Measurements from ENCODE around the gene ACTN1.
"Not testable (repeated sequence)": the region's sequence is repeated elsewhere in the genome, so short reads cannot be mapped to it uniquely, and the experiment has no call there.

The ACTN1 gene

DNA sequence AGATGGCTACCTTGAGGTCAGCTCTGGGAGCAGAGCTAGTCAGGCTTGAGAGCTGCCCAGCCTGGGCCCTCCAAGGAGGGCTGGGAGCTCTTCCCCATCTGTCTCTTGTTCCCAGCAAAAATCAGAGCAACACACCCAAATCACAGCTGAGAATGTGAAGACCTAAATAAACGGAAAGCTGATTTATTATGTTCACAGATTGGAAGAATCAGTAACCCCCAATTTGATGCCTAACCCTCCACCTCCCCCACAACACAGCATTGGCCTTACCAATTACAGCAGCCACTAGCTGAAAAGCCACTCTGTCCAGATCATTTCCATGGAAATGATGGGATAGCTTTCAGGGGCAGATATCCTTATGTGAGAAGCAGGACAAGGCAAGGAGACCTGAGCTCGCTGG lies 7.1 kb upstream of the ACTN1 start:
- no peak for DNase-seq

DNA sequence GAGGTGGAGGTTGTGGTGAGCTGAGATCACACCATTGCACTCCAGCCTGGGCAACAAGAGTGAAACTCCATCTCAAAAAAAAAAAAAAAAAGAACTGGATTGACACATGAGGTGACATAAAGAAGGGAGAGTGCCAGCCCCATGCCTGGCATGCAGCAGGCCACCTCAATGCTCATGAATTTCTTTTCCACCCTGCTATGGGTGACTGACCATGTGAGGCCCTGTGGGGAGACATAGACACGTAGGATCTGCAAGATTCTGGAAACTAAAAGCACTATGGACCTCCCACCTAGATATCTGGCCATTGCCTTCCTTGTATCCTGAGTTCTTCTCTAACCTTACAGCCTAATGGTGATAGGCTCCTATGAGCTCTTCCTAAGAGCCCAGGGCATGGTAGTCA lies 5.6 kb upstream of the ACTN1 start:
- DNase-seq: no peak

- no peak for DNase-seq
Measured at GRCh38 chr14:68983191-68983590, 4.1 kb upstream of the ACTN1 start.

DNA sequence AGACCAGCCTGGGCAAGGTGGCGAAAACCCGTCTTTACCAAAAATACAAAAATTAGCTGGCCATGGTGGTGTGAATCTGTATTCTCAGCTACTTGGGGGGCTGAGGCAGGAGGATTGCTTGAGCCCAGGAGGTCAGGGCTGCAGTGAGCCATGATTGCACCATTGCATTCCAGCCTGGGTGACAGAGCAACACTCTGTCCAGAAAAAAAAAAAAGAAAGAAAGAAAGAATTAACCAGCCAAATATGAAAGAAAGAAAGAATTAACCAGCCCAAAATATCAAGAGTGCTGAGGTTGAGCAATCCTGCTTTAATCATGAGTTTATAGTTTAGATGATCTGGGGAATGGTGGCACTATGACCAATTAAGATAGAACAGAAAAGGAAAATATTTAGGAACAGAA lies 3.5 kb upstream of the ACTN1 start:
- DNase-seq: no peak

- no peak for DNase-seq
Measured at GRCh38 chr14:68981539-68981976, 2.5 kb upstream of the ACTN1 start.

GRCh38 chr14:68981139-68981538 lies 2.0 kb upstream of the ACTN1 start:
- DNase-seq: no peak

GRCh38 chr14:68979722-68980451 lies 785 bp upstream of the ACTN1 start:
- DNase-seq: no peak

DNA sequence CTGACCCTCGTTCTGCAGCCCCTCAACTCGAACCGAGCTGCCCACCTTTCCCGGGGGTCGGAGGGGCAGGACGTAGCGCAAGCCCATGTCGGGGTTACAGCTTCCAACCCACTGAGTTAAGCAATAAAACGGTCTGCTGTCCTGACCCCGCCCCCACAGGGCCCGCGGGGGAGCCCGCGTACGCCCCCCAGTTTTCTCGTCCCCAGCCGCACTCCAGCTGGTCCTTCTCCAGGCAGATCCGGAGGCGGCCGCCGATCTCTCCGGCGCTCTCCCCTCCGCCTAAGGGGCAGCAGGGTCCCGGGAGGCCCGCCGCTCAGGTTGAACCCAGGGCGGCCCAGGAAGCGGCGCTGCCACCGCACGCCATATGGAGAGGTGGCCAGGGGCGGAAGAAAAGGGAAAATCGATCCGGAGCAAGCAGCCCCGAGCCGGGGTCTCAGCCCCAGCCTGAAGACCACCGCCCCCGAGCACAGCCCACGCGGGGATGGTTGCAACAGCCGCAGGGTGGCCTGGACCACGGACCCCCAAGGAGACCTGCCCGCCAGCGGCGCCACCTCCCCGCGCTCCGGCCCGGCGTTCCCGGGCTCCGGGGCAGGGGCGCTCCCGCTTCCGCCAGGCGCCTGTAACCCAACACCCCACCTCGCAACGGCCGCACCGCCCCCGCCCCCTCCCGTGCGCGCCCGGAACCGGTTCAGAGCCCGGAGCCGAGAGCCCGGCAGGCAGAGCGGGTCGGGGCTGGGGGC lies 760 bp downstream of the ACTN1 start:
- DNase-seq: peak; percentile 27 to 48

DNA sequence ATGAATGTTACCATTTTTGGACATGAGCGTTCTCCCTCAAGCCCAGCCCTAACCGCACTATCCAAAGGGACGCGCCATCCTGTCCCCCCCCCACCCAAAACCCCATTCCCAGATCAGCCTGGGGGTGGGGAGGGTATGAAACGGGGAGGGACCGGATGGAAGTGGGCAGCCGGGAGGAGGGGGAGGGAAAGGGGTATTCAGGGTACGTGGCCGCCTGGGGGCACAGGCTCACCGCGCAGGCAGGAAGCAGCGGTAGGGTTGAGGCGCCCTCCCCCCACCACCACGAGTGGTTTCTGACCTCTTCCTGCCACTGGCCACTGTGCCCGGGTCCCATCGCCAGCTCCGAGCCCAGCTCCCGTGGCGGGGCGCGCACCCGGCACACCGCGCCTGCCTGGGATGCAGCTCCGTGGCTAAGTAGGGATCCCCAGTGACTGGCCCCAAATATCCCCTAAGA lies 1.4 kb downstream of the ACTN1 start:
- DNase-seq: peak; percentile 28 to 31

DNA sequence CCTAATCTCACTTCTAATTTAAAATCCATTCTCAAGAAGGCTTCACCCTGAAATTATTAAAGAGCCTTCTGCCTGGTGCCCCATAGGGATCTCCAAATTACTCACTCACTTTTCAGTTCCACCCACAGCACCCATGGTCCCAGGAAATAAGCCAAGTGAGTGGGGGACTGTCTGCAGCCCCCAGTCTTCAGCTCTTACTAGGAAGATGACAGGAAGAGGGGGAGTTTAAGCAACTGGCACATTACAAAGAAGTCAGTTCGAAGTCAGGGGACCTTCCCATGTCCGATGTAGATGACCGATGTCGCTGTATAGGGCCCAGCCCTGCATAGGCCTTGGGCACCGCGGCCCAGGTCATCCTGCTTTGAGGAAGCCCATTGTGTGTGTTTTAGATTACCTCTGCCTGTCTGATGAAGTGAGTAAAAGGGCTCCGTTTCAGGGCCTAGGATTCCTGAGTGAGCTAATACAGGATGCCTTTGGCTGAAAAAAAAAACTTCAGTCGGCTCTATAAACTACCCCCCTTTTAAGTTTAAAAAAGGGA lies 1.9 kb downstream of the ACTN1 start:
- peak in 1 of 2 experiments; percentile 49 for DNase-seq

GRCh38 chr14:68976160-68977067 lies 2.7 kb downstream of the ACTN1 start:
- DNase-seq: no peak

- no peak for DNase-seq
Measured at GRCh38 chr14:68975667-68976066, 3.4 kb downstream of the ACTN1 start.

DNA sequence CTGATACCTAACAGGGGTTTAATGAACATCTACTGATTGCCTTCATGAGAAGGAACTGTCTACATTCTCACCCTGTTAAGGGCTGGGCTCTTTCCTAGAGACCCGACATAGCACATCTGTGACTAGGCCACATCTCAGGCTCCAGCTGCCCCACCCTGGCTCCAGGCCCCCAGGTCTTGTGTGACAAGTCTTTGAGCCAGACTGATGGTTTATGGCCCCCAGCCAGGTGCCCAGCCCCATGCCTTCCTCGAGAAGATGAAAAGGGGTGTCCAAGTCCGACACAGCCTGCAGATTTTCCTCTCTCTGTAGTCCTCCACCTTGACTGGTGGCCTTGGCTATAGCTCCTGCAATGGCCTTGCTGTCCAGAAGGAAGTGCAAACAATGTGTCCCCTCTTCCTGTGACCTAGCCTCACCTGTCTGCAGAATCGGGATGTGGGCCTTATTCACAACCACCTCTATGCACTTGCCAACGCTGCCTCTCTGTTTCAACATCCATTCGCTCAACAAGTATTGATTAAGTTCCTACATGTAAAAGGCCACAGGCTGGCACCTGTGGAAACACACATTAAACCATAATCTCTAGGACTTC lies 4.2 kb downstream of the ACTN1 start:
- DNase-seq: no peak

- DNase-seq: no peak
Measured at GRCh38 chr14:68973639-68974038, 5.5 kb downstream of the ACTN1 start.

DNA sequence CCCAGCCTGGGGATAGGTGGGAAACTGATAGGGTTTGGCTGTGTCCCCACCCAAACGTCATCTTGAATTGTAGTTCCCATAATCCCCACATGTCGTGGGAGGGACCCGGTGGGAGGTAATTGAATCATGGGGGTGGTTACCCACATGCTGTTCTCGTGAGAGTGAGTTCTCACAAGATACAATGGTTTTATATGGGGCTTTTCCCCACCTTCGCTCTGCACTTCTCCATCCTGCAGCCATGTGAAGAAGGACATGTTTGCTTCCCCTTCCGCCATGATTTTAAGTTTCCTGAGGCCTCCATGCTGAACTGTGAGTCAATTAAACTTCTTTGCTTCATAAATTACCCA lies 5.9 kb downstream of the ACTN1 start:
- DNase-seq: not testable (repeated sequence)

DNA sequence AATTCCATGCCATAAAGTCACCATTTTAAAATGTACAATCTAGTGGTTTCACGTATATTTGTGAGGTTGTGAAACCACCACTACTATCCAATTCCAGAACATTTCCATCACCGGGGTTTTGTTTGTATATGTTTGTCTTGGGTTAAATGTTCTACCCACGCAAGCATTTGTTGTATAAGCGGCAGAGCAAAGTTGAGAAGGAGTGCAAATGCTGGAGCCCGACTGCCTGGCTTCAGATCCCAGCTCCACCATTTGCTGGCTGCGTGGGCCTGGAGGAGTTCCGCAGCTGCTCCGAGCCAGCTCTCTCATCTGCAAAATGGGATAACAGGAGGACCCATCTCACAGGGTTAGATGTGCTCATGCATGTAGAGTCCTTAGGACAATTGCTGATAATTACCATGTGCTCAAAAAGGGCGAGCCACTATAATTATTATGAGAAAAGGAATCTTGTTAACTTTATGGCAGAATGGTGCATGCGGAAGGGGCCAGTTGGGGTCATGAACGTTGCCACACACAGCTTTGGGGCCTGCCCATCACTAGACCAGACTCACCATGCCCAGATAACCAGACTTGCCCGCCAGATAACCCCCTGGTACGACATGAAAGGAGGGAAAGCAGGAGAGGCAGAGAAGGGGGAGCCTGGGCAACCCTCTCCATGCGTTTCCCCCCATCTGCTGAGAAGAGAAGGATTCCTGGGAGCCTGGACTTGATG lies 6.4 kb downstream of the ACTN1 start:
- DNase-seq: no peak

DNA sequence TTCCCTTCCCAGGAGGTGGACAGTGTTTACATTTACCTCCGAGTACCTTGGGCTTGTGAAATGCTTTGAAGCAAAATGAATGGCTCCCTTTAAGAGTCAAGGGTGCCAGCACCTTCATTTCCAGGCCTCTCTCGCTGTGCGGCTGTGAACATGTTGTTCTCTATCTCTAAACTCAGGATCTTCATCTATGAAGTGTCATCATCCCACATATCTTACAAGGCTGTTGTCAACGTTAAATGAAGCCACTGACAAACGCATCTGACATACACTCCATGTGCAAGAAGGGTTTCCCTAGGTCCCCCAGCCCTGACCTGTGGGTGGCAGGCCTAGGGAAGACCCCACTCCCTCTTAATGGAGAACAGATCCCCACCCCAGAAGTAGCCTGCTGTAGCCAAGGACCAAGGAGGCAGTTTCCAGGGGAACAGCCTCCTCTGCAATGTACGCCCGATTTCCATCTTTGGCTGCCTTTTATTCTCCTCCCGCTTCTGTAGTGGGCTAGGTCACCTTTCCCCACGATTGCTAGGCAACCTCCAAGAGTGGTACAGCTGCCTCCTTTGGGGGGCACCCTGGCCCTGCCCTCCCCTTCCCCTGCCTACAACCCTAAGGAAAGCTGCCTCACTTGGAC lies 7.6 kb downstream of the ACTN1 start:
- DNase-seq: no peak

DNA sequence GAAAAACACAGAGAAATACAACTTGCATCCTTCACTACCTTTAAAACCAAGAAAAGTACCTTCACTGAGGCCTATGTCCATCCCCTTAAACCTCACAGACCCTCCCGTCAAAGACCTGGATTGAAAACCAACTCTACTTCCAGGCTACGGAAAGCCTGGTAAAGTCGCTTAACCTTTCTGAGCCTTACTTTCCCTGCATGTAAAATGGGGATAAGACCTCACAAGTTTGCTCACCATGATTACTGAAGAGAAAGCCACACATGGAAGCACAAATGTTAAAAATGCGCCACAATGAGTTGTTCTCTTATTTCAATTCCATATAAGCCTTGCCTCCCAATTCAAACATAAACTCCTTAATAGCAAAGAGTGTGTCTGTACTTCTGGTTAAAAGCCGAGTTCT lies 8.4 kb downstream of the ACTN1 start:
- no peak for DNase-seq

- no peak for DNase-seq
Measured at GRCh38 chr14:68970038-68970612, 9.0 kb downstream of the ACTN1 start.

DNA sequence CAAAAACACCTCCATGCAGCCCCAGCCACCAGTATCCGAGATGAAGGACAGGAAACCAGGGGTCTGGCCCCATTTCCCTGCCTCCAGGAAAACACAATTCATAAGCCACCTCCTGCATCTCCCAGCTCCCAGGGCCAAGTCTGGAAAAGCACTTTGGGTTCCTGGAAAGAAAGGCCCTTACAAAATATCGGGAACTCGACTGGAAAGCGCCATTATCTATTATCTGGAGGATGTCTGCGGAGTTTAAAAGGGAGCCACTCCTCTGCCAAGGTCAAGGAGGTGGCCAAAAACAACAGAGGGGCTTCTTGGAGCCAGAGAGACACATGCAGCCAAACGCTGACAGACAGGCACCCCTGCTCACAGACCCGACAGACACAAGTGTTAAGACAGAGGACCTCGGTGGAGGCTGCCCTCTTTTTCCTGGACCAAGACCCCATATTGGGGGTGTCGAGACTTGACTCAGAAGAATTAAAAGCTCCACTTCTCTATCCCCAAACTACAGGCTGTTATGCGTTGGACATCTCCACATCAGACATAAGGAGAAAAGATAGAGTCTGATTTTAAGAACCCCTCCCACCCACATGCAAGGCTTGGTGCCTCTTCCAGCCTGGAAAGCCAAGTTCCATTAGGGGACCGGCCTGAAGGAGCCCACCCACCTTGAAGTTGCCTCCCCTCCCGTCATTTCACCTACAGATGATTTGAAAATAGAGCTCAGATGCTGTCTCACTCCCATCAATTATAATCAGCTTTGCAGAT lies 9.6 kb downstream of the ACTN1 start:
- no peak for DNase-seq

All from stimulated activated CD4-positive, alpha-beta T cell treated with anti-CD3 and anti-CD28 coated beads, Interleukin-4, amount 100 ng/mL, for 4 hours (primary cell).